HL-60 (cell line): ENCODE results near the gene C4B.
"Not testable (repeated sequence)": the region's sequence is repeated elsewhere in the genome, so short reads cannot be mapped to it uniquely, and the experiment has no call there.

ENCODE experiments used
- POLR2AphosphoS5 ChIP-seq: IDR thresholded peaks from 2 replicates; pipeline ENCODE4 v1.6.1; 2012; ENCODE audit warnings: low read depth
- TF ChIP-seq, protein P1 (sequence below): IDR thresholded peaks from one replicate; pipeline ENCODE4 v1.5.1; 2011; ENCODE audit warnings: low read length, control low read depth, inconsistent platforms; ENCODE audit not compliant: insufficient read depth

DNA sequence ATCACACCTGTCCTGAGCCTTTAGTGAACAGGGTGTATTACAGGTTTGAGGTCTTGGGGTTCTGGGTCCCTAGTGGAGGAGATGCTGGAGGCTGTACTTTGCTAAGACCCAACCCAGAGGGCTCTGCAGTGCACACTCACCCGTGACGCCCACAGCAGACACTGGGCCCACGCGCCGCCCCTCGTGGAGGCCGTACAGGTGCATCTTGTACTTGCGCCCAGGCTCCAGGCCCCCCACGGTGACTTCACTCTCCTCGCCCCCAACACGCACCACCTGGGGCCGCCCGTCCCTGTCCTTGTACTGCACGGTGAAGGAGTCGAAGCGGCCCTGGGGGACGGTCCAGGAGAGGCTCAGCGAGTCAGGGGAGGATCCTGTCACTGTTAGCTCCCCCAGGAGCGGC, 52.9 kb downstream of the C4B start:
- TF ChIP-seq, protein P1, sequence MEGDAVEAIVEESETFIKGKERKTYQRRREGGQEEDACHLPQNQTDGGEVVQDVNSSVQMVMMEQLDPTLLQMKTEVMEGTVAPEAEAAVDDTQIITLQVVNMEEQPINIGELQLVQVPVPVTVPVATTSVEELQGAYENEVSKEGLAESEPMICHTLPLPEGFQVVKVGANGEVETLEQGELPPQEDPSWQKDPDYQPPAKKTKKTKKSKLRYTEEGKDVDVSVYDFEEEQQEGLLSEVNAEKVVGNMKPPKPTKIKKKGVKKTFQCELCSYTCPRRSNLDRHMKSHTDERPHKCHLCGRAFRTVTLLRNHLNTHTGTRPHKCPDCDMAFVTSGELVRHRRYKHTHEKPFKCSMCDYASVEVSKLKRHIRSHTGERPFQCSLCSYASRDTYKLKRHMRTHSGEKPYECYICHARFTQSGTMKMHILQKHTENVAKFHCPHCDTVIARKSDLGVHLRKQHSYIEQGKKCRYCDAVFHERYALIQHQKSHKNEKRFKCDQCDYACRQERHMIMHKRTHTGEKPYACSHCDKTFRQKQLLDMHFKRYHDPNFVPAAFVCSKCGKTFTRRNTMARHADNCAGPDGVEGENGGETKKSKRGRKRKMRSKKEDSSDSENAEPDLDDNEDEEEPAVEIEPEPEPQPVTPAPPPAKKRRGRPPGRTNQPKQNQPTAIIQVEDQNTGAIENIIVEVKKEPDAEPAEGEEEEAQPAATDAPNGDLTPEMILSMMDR: not testable (repeated sequence)
- TF ChIP-seq POLR2AphosphoS5: not testable (repeated sequence)
